Progenitor cell of endocrine pancreas (in vitro differentiated cells): Measurements from ENCODE around the gene HOXB1. TPM values are rescaled to one million over a fixed set of nuclear protein-coding genes. Genes with fewer than 3 reads are reported as not detected.

Source experiments
- DNase-seq: peaks from one replicate; pipeline ENCODE4 v3.0.0; 2021; ENCODE audit warnings: low spot score; ENCODE audit not compliant: unreplicated experiment
- H3K27ac Mint-ChIP-seq: 2 replicates; pipeline ENCODE4 v1.8.0; 2021; ENCODE audit warnings: mild to moderate bottlenecking, moderate library complexity, mixed read lengths
- H3K27me3 Mint-ChIP-seq: 2 replicates; pipeline ENCODE4 v1.8.0; 2021; ENCODE audit warnings: mixed read lengths
- H3K36me3 Mint-ChIP-seq: 2 replicates; pipeline ENCODE4 v1.8.0; 2022; ENCODE audit warnings: mixed read lengths; ENCODE audit not compliant: insufficient read depth
- H3K4me1 Mint-ChIP-seq: 2 replicates; pipeline ENCODE4 v1.8.0; 2021; ENCODE audit warnings: low read depth, mixed read lengths
- H3K4me3 Mint-ChIP-seq: 2 replicates; pipeline ENCODE4 v1.8.0; 2021; ENCODE audit warnings: low read depth, mild to moderate bottlenecking, moderate library complexity, mixed read lengths
- H3K9me3 Mint-ChIP-seq: 2 replicates; pipeline ENCODE4 v1.8.0; 2021; ENCODE audit warnings: low read depth, mixed read lengths
- CTCF ChIP-seq: fragments of 200-600 bp; sonication (generic); IDR thresholded peaks from one replicate; pipeline ENCODE4 v1.5.0; 2021; ENCODE audit warnings: antibody characterized with exemption, mild to moderate bottlenecking; ENCODE audit not compliant: unreplicated experiment
- total RNA-seq: library from RNA; stranded (reverse); gene quantifications from 2 replicates; pipeline ENCODE4 v1.2.1, GENCODE V29; 2021

Gene HOXB1
- total RNA-seq, 1 donor from 2014 or later, result 0.96 TPM

- peak overlapping the region; percentile 71 for H3K27ac Mint-ChIP-seq
- peaks cover 3% of the 10 kb centered on the region for H3K27me3 Mint-ChIP-seq
- H3K4me3 Mint-ChIP-seq, result peak overlapping the region; percentile 0
- H3K9me3 Mint-ChIP-seq, result no peaks in the 10 kb centered on the region
- peaks cover 15% of the 10 kb centered on the region for H3K4me1 Mint-ChIP-seq
- TF ChIP-seq CTCF, result no peak
- no peak for DNase-seq
- H3K36me3 Mint-ChIP-seq, result no peaks in the 10 kb centered on the region
Observed at GRCh38 chr17:48571826-48572417, 41.1 kb upstream of the HOXB1 start.

DNA sequence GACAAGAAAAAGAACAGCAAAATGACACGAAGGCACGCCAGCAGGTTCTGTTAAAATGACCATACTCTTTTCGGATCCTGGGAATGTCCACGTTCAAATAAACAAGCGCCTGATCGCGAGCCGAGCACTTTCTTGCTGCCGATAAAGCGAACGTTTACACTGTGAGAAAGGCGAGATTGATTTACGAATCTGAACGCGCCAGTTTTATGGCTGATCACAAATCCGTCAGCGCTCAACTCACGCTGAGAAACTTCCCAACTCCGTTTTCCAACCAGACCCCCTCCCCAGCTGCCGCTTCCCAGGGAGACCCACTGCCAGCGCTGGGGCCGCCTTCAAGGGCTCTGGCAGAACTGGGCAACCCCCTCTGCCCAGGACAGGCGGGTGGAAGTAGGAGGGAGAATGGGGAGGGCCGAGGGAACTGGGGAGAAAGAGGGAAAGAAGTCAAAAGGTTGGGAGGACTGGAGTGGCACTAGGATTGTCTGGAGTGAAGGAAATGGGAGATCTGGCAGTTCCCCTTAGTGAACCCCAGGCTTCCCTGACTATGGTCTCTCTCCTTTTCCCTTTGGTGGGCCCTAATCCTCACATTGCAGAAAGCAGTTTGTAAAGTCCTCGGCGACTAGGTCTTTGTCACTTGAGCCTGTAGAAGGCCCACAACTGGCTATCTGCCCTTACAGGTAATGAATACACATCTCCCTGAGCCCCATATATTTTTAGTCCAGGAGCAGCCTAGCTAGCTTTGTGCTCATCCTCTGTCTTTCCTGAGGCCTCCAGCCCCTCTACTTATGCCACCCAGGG, 40.4 kb upstream of the HOXB1 start:
- Mint-ChIP-seq H3K27me3 (no peaks in the 10 kb centered on the region), H3K4me3 (peak overlapping the region; percentile 50), H3K27ac (peak overlapping the region; percentile 71), H3K9me3 (no peaks in the 10 kb centered on the region), H3K36me3 (no peaks in the 10 kb centered on the region), H3K4me1 (peaks cover 14% of the 10 kb centered on the region)
- no peak for TF ChIP-seq CTCF
- DNase-seq, result no peak

DNA sequence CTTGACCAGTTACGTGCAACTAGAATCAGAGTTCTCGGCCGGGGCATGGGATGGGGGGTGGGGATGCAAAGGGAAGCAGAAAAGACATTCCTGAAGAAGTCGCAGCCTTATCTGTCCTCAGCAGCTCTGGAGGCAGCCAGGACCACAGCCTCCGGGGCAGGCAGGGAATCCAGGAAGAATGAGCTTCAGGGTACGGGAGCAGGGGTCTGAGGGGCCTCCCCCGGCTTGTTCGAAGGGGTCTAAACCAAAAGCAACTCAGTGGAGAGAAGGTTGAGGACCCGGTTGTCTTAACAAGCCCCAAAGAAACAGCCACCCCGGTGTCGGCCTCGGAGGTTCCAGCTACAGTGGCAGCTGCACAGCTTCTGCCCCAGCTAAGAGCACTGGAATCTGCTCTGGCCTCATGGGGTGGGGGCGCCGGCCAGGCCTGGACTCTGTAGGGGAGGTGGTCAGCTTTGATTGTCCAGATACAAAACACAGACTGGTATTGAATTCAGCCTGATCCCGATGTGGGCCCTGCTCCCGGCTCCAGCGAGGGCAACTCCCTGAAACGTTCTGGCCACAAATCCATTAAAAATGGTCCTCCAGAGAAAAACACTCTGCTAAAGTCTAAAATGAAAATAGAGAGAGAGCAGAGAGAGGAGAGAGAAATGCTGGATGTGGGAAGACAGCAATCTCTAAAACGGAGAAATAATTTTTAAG, 39.7 kb upstream of the HOXB1 start:
- no peaks in the 10 kb centered on the region for H3K36me3 Mint-ChIP-seq
- H3K9me3 Mint-ChIP-seq, result no peaks in the 10 kb centered on the region
- H3K4me1 Mint-ChIP-seq, result peaks cover 14% of the 10 kb centered on the region
- DNase-seq, result no peak
- H3K27me3 Mint-ChIP-seq, result no peaks in the 10 kb centered on the region
- peak overlapping the region; percentile 63 for H3K27ac Mint-ChIP-seq
- H3K4me3 Mint-ChIP-seq, result peak overlapping the region; percentile 50
- no peak for TF ChIP-seq CTCF

GRCh38 chr17:48569674-48570324, 39.0 kb upstream of the HOXB1 start:
- Mint-ChIP-seq H3K27me3 (no peaks in the 10 kb centered on the region), H3K36me3 (no peaks in the 10 kb centered on the region), H3K4me3 (peak overlapping the region; percentile 45), H3K9me3 (no peaks in the 10 kb centered on the region), H3K4me1 (peaks cover 14% of the 10 kb centered on the region), H3K27ac (no peak overlapping the region)
- no peak for DNase-seq
- TF ChIP-seq CTCF, result no peak

DNA sequence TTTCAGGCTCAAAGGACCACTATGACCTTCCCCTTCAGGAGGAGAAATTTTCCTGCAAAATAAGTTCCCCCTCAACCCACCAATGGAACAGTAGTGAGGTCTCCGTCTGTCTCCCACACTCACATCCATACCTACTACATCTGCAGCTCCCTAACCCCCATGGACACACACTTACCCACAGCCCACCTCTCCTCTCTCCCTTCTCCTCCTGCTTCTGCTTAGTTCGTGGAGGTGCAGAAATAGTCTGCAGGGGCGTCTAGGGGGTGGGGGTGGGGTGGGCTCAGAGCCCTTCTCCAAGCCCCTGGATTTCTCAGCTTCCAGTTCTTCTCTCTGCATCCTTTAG, 38.4 kb upstream of the HOXB1 start:
- no peaks in the 10 kb centered on the region for H3K36me3 Mint-ChIP-seq
- TF ChIP-seq CTCF, result no peak
- no peak for DNase-seq
- no peak overlapping the region for H3K27ac Mint-ChIP-seq
- H3K27me3 Mint-ChIP-seq, result no peaks in the 10 kb centered on the region
- peaks cover 16% of the 10 kb centered on the region for H3K4me1 Mint-ChIP-seq
- no peaks in the 10 kb centered on the region for H3K9me3 Mint-ChIP-seq
- H3K4me3 Mint-ChIP-seq, result peak overlapping the region; percentile 34
